B cell (primary cell): Measurements from ENCODE around the gene TRIM6.

Experiments
- CTCF ChIP-seq: fragments of 200-600 bp; IDR thresholded peaks from one replicate; pipeline ENCODE4 v1.8.0; 2022; ENCODE audit warnings: antibody characterized with exemption, mild to moderate bottlenecking
- EZH2 ChIP-seq: IDR thresholded peaks from 2 replicates; pipeline ENCODE4 v1.6.1; 2012; ENCODE audit warnings: borderline replicate concordance, low read depth, mild to moderate bottlenecking, moderate library complexity, low read length; ENCODE audit not compliant: insufficient read depth, poor library complexity, severe bottlenecking

- TF ChIP-seq CTCF = no peak
- no peak for TF ChIP-seq EZH2
Measured at GRCh38 chr11:5581014-5581413, 15.4 kb upstream of the TRIM6 start.
